HG02870 (cell line): ENCODE data around the gene ZNF836.
"Not testable (repeated sequence)": the region's sequence is repeated elsewhere in the genome, so short reads cannot be mapped to it uniquely, and the experiment has no call there.

ENCODE experiments used
- ATAC-seq: cut with Tn5 transposase; IDR thresholded peaks from one replicate; pipeline ENCODE4 v1.9.1; 2021; ENCODE audit warnings: mild to moderate bottlenecking, moderate library complexity; ENCODE audit not compliant: unreplicated experiment

ZNF836 gene

DNA sequence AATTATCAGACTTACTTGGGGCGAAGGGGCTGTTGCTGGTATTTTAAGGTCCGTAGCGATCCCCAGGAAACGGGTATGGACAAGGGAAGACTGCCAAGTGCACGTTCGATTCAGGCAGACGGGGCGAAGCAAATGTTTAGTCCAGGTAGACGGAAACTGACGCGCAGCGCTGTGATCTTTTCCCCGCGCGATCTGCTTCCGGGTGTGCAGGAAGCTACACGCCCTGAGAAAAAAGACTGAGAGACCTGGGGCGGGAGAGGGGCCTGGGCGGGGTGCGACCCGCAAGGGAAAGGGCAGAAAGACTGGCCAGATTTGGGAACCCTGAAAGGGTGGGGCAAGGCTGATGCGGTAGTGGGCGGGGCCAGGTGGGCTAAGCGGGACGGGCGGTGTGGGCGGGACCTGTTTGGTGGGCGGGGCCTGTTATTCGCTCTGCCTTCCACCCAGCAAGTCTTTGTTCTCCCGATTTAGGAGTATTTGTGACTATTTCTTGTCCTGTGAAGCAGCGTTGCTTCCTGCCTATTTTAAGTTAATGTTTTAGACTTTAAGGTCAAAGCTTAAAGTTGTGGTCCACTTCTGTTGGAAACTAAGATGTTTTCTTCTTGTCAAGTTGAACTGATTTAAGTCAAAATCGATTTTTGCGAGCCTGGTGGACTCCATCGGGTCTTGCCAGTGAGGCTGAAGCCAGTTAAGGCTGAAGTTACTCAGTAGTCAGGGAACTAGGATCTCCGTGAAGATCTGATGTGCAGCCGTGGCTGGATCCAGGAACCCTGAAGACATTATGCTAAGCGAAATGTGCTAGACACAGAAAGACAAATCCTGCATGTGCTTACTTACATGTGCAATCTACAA lies at the start of gene ZNF836:
Gene ZNF836 (minus strand): TSS at position 301 of the 849 bp plus-strand sequence. CDS start 3,549 bp downstream, outside the sequence.
- peak; percentile 62 for ATAC-seq

DNA sequence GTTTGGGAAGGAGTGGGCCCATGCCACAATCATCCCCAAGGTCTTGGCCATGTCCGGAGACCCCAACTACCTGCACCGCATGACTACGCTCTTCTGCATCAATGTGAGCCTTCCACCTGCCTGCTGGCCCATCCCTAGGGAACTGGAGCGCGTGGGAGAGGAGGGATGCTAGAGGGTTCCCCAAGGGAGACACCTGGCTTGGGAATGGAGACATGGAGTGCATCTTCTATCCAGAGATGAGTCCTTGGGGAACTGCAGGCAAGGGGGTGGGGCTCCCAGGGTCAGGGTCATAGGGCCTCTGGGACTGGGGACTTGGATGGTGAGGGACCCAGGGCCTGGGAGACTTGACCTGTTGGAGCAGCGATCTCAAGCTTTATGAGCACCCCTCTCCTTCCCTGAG lies 49.6 kb upstream of the ZNF836 start:
- no peak for ATAC-seq

DNA sequence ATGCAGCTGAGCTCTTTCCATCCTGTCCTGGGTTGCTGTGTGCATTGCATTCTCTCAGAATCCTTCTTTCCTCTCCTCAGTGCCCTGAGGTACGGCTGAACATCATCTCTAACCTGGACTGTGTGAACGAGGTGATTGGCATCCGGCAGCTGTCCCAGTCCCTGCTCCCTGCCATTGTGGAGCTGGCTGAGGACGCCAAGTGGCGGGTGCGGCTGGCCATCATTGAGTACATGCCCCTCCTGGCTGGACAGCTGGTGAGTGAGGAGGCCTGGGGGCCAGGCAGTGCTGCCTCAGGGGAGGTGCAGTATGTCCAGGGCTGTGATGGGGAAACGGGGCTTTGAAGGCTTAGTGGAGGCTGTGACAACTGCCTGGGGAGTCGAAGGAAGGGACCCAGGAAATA lies 48.2 kb upstream of the ZNF836 start:
- no peak for ATAC-seq

- ATAC-seq = no peak
Measured at GRCh38 chr19:52217576-52217975, 46.2 kb upstream of the ZNF836 start.

DNA sequence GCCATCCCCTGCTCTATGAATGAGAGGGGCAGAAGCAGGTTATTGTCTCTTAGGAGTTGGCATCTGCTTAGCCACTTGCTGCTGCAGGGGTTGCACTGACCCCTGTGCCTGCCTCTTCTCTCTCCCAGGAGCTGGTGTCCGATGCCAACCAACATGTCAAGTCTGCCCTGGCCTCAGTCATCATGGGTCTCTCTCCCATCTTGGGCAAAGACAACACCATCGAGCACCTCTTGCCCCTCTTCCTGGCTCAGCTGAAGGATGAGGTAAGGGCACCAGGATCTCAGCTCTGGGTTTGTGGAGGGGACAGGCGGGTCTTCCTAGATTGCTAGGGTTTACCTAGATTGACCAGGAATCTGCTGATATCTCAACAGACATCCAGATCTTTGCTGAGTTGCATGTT lies 45.0 kb upstream of the ZNF836 start:
- ATAC-seq = no peak

DNA sequence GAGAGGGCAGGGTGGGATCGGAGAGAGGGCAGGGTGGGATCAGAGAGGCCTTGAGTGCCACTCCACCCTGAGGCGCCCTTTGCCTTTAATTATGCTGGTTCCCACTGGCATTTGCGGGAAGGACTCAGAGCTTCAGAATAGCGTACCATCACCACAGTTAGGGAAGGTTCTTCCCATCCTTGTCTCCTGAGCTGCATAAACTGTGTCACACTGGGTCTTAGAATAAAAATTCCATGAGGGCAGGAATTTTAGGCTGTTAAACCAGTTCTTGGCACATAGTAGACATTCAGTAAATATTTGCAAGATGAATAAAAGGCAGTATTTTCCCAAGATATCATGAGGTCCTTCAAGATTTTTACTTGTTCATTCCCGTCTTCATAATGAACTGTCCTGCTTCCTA lies 42.8 kb upstream of the ZNF836 start:
- ATAC-seq = no peak

DNA sequence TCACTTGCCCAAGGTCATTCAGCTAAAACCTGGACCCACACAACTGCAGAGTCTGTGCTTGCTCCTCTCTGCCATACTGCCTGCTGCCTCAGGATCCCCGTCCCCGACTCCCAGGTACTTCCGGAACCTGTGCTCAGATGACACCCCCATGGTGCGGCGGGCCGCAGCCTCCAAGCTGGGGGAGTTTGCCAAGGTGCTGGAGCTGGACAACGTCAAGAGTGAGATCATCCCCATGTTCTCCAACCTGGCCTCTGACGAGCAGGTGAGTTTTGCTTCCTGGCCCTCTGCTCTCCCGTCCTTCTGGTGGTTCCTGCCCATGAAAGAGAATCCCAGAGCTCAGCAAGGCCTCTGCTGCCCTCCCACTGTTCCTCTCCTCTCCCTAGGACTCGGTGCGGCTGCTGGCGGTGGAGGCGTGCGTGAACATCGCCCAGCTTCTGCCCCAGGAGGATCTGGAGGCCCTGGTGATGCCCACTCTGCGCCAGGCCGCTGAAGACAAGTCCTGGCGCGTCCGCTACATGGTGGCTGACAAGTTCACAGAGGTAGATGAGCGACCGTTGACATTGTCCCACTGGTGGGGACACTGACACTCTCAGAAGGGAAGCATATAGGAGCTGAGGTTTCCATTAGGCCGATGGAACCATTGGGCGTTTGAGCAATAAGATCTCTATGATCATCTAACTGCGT lies 41.3 kb upstream of the ZNF836 start:
- no peak for ATAC-seq

DNA sequence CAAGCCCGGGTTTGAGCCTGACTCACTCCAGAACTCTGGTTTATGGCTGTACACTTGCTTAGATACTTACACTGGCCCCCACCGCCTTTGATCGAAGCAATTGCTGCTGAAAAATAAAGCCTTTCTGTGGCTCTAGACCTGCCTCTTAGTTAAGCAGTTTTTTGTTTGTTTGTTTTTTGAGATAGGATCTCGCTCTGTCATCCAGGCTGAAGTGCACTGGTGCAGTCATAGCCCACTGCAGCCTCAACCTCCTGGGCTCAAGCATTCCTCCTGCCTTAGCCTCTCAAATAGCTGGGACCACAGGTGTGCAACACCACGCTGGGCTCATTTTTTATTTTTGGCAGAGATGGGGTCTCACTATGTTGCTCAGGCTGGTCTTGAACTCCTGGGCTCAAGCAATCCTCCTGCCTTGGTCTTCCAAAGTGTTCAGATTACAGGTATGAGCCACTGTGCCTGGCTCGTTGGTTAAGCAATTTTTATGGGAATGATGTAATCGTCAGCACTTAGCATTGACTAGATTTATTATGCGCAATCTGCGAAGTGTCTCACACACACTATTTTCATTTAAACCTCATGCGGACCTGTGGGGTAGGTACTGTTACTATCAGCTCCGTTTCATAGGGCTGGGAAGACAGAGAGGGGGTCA lies 40.6 kb upstream of the ZNF836 start:
- no peak for ATAC-seq

DNA sequence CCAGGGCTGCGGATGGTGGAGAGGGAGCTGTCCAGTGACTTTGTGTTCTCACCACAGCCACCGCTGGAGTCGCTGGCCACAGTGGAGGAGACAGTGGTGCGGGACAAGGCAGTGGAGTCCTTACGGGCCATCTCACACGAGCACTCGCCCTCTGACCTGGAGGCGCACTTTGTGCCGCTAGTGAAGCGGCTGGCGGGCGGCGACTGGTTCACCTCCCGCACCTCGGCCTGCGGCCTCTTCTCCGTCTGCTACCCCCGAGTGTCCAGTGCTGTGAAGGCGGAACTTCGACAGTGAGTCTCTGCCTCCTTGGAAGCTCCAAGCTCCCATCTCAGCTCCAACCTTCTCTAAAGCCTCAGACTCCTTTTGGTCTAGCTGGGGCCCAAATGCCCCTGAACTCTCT lies 39.8 kb upstream of the ZNF836 start:
- no peak for ATAC-seq

DNA sequence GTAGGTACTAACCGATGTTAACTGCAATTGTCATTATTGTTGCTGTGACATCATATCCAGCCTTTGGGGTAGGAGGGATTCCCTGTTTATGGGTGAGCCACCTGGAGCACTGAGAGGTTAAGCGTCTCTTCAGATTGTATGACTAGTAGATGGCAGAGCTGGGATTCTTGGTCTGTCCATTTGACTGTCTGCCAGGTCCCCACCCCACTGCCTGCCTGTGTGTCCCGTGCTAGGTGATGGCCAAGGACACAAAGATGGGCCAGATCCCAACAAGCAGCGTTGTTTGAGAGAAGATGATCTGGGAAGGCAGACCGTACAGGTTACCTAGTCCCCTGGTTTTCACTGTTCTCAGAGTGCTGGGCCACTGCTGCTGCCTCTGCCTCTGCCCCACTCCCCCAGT lies 35.1 kb upstream of the ZNF836 start:
- no peak for ATAC-seq

GRCh38 chr19:52200755-52201391 lies 29.5 kb upstream of the ZNF836 start:
- ATAC-seq = not testable (repeated sequence)

DNA sequence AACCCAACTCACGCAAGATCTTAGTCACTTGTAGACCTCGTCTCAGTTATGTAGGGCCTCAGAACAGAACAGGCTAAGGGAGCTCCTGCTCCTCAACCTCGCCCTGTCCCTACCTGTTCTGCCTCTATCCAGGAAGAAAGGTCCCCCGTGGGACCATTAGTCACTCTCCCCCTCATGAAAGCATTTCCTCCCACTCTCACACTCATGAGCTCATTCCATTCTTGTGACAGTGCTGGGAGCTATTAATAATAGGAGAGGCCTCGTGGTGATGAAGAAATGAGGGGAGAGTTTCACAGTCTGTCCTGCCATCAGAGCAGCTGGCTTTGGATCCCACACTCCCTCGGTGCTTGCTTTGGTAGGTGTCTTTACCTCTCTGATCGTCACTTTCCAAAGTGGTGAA lies 28.6 kb upstream of the ZNF836 start:
- no peak for ATAC-seq

DNA sequence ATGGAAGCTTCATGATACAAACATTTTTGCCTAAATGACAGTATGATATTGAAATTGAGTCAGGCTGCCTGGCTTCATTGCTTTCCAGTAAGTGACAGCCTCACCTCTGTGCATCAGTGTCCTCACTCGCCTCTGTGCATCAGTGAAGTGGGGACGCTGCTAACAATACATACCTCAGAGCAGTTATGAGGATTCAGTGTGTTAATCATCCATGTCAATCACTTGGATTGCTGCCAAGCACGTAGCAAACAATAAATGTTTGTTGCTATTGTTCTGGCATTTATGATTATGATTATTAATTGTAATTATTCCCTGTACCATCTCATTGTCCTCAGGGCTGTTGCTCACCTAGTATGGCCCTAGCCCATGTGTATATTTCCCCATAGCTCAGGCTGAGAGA lies 27.3 kb upstream of the ZNF836 start:
- no peak for ATAC-seq

GRCh38 chr19:52197964-52198363 lies 26.5 kb upstream of the ZNF836 start:
- no peak for ATAC-seq

DNA sequence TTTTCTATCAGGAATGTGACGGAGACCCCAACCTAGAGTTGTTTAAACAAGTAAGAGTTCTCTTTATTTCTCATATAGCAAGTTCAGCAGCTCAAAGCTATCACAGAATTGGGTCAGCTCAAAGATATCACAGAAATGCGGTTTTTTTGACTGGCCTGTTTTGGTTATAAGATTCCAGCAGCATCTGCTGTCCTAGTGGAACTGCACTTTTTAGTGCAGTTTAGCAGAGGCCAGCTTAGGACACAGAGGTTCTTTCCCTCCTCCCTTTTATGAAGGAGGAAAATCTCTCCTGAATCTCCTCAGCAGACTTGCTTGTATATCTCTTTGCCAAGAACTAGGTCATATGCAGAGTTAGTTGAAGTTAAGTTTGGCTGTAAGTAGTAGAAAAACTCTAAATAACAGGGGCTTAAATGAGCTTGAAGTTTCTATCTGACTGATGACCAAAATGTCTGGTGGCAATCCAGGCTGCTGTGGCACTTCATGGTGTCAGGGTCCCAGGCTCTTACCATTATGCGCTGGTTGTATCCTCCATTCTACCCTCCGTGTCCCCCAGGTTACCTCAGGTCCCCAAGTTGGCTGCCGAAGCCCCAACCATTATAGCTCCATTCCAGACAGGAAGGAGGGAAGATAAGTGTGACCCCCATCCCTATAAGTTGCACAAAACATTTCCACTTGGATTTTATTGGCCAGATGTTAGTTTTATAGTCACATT lies 25.0 kb upstream of the ZNF836 start:
- ATAC-seq = no peak

GRCh38 chr19:52191951-52192350 lies 20.5 kb upstream of the ZNF836 start:
- ATAC-seq = no peak

- no peak for ATAC-seq
Measured at GRCh38 chr19:52191389-52191788, 20.0 kb upstream of the ZNF836 start.

DNA sequence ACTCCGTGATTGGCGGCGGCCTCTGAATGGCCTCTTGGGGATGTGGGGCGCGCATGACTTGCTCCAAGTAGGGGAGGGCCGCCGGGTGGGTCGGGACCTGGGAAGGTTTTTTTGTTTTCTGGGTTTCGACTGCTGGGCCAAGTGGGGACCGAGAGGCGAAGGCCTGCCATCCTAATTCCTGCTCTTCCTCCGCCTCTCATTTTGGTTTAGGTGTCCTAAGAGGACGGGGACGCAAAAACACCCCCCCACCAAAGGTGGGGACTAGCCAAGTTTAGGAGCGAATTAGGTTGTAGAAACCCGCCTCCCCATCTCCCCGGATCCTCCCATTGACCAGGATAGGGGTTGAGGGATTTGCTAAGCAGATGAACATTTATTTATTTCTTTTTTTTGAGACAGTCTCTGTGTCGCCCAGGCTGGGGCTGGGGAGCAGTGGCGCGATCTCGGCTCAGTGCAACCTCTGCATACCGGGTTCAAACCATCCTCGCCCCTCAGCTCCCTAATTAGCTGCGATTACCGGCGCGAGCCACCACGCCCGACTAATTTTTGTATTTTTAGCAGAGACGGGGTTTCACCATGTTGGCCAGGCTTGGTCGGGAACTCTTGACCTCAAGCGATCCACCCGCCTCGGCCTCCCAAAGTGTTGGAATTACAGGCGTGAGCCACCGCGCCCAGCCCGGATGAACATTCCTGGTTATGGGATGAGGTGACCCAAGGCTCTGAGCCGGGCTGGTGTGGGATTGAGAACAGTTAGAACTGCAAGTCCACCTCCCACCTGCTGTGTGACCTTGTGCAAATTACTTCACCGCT lies 19.3 kb upstream of the ZNF836 start:
- no peak for ATAC-seq

DNA sequence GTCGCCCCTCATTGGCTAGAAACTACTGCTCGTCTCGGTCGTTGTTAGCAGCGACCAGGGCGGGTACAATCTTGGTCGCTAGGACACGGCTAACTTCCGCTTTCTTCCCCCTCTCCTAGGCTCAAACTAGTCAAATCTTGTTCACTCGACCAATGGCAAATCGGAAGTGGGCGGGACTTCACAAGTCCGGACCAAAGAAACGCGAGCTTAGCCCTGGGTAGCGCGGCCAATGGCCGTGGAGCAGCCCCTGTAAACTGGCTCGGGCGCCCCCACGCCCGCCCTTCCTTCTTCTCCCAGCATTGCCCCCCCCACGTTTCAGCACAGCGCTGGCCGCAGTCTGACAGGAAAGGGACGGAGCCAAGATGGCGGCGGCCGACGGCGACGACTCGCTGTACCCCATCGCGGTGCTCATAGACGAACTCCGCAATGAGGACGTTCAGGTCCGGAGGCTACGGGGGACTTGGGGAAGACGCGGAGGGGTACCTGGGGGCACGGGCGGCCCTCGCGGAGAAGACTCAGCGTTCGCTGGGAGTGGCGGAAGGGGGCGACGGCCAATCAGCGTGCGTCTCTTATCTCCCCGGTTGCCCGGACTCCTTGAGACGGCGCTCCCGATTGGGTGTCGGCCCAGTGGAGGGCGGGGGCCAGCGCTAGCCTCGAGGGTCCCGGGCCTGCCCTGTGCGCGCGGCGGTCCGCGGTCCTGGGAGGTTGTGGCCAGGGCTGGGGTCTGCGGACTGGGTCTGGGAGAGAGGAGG lies 18.5 kb upstream of the ZNF836 start, which contains the start of gene PPP2R1A:
Gene PPP2R1A (plus strand): TSS at position 318 of the 752 bp plus-strand sequence. CDS start 45 bp downstream, at position 363.
- peak; percentile 91 for ATAC-seq
